ENCODE data around the gene HENMT1. TPM values are rescaled to one million over a fixed set of nuclear protein-coding genes. Genes with fewer than 3 reads are reported as not detected.

The HENMT1 gene
- total and polyA plus RNA-seq, 9 of the 15 experiments (the other 6 are each of a cell fraction or from before 2014, with no cell fraction given): not detected

GRCh38 chr1:108643492-108644335 is 17.2 kb downstream of the HENMT1 start (continued):
- TF ChIP-seq CHAMP1 (IDR thresholded peaks at IDR 0.05) (0 out of 2 replicates have a peak, but pooled peaks have one; percentile 14), SMARCB1 (IDR thresholded peaks at IDR 0.05; ENCODE audit: insufficient read length, low read depth) (no peak), CC2D1A (IDR thresholded peaks at IDR 0.05) (peak; percentile 68), PCBP1 (IDR thresholded peaks at IDR 0.05; ENCODE audit: low read depth, low read length, poor library complexity, severe bottlenecking) (no peak), DPF2 (IDR thresholded peaks at IDR 0.05) (no peak), ZNF778 (CRISPR knock-in tag; IDR thresholded peaks at IDR 0.05) (no peak), RBM34 (IDR thresholded peaks at IDR 0.05; ENCODE audit: borderline replicate concordance, insufficient read depth, low read length) (no peak), CEBPB (tag; IDR thresholded peaks at IDR 0.05) (0 out of 2 replicates have a peak, but pooled peaks have one; percentile 11), KHSRP (IDR thresholded peaks at IDR 0.05) (no peak), DEAF1 (CRISPR knock-in tag; IDR thresholded peaks at IDR 0.05) (peak; percentile 90), RAD21 (CRISPR knock-in tag; conservative IDR thresholded peaks at IDR 0.05 in 1 of 2, IDR thresholded peaks at IDR 0.05 in 1 of 2) (peak; percentile 94 to 97), STAT5A (IDR thresholded peaks at IDR 0.05; ENCODE audit: borderline replicate concordance, low read length) (no peak), REST (IDR thresholded peaks at IDR 0.05; ENCODE audit: borderline replicate concordance) (peak; percentile 90), REST (CRISPR knock-in tag; IDR thresholded peaks at IDR 0.05; ENCODE audit: low read depth) (no peak), ZNF384 (IDR thresholded peaks at IDR 0.05; ENCODE audit: low read depth, low read length) (0 out of 2 replicates have a peak, but pooled peaks have one; percentile 14), GATA2 (CRISPR knock-in tag; IDR thresholded peaks at IDR 0.05) (no peak)
